HTERT RPE-1 (cell line): ENCODE measurements around the gene PRDM16.

Source experiments
- in situ Hi-C: fragments of 300-500 bp; cut with MboI; formaldehyde crosslinking; loops from 4 replicates; pipeline ENCODE4 v1.14.3; 2020; ENCODE audit warnings: low sequenced_read_pairs

PRDM16 gene

DNA sequence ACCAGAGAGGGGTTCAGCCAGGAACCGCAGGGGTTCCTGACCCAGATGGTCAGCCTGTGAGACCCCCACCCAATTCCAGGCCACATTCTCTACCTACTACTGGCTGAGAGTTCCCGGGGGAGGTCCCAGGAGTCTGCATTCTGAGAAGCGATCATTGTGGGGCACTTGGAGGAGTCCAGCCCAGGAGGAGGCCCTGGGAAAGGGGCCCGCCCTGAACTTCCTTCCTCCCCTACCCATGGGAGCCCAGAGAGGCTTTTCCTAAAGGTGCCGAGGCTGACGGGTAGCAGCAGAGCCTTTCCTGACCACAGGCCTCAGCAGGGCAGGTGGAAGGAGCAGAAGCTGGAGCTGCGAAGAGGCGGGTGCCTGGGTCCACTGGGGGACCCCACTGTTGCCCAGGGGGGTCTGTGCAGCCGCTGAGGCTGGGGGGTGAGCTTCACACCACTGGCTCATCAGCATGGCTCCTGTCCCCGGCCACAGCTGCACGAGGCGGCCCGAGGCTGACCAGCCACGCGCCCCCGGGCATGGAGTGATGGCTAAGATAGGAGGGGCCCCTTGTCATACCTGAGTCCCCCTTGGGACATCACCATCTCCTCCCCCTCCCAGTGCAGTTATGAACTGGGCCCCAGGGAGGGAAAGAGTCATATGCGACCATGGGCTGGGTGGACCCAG is 127.7 kb downstream of the PRDM16 start:
- in situ Hi-C loops, result no loop called here

DNA sequence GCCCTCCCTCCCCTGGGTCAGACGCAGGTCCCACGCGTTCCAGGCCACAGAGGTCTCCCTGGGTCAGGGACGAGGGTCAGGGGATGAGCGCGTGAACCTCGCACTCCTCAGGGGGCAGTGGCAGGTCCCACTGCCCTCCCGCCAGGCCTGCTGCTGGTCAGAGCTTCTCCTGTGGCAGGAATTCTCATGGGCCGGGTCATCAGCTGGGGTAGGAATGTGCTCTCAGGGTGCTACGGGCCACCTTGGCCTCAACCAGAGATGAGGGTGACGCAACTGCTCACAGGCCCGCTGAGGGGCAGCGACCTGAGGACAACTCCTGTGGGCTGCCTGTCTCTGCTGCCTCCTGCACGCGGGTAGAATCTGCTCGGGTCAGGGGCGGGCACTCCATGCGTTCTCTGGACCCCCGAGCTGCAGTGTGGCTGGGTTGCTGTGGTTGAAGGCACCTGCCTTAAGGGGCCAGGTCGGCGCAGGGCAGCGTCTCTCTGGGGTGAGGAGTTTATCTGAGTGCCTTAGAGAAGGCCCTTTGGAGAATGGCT is 128.8 kb downstream of the PRDM16 start:
- in situ Hi-C loops, result no loop called here

- in situ Hi-C loops, result no loop called here
Observed at GRCh38 chr1:3198371-3199271, 129.6 kb downstream of the PRDM16 start.

- in situ Hi-C loops, result no loop called here
Observed at GRCh38 chr1:3204725-3205124, 135.7 kb downstream of the PRDM16 start.

- in situ Hi-C loops, result no loop called here
Observed at GRCh38 chr1:3205815-3206214, 136.8 kb downstream of the PRDM16 start.

DNA sequence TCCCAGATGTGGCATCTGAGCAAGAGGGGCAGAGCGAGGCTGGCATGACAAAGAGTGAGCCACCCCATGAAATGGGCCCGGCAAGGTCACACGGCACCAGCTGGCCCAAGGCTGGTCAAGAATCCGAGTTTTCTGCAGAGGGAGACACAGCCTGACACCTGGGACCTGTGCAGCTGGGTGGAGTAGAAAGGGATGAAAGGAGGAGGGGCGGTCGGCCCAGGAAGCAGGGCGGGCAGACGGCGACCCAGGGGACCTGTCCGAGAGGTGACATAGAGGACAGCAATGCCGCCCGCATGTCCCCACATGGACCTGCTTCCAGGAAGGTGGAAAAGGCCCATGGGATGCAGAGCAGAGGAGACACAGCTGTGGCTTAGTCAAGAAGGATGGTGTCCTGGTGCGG is 137.7 kb downstream of the PRDM16 start:
- in situ Hi-C loops, result no loop called here

- in situ Hi-C loops, result no loop called here
Observed at GRCh38 chr1:3207217-3207848, 138.3 kb downstream of the PRDM16 start.

DNA sequence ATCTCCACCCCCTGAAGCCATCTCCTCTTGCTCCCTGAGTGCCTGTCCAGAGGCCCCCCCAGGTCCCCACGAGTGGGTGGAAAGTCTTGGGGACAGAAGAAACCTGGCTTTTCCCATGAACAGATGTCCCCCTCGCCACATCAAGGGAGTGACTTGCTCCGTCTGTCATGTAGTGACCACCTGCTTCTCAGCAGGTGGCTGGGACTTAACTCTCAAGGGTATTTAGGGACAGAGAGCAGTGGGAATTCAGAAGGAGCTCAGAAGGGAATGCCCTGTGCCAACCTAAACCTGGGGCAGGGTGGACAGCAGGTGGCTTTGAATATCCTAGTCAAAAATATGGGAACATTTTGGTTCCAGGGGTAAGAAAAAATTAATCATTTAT is 139.8 kb downstream of the PRDM16 start:
- in situ Hi-C loops, result no loop called here

- in situ Hi-C loops, result no loop called here
Observed at GRCh38 chr1:3209201-3209600, 140.2 kb downstream of the PRDM16 start.

GRCh38 chr1:3211582-3212375 is 142.8 kb downstream of the PRDM16 start:
- in situ Hi-C loops, result no loop called here

DNA sequence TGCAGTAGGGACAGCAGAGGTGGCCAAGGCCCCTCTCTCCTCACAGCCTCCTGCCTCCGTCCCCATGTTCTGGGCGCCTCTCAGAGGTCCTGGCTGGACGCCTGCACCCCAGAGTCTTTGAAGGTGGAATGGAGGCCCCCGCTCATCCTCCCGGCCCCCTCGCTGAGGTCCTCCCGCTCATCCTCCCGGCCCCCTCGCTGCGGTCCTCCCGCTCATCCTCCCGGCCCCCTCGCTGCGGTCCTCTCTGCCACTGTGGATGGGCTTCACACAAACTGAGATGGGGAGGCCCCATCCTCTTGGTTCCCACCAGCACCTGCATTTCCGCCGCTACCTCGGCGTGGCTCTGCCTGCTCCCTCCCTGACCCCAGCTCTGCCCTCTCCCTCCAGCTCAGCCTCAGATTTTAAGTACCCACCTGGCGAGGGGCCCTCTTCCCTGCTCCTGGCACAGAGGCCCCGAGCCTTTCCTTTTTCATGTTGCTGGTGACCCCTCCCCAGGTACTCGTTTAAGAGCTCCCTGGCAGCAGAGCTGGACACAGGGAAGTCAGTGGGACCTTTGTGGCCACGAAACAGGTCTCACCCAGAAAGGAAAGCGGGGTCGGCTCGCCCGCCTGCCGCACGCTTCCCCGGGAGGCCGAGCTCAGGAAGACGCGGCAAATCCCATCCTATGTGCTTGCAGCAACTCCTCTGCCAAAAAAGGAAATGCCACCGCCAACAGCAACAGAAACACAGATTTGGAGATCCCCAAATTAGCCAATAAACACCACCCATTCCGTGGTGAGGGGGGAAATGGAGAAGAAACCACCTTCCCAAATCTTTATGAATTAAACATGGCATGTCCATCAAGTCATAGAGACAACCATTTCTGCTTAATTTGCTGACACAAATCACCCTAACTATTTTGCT is 143.7 kb downstream of the PRDM16 start:
- in situ Hi-C loops, result no loop called here

DNA sequence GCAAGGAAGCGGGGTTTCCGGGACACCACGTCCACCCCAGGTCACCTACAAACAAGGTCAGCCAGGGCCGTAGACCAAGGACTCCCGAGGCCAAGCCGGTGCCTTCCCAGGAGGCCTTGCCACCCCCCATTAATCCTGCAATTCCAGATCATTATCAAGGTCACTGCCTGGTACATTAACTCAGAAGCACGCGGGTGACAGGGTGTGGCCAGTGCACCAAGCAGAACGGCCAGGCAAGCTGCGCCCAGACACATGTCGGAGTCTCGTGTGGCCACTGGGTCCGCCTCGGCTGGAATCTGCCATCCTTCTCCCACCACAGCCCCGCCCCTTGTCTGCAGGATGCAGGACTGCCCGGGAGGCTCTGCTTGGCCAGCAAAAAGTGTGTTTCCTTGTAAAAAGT is 144.7 kb downstream of the PRDM16 start:
- in situ Hi-C loops, result no loop called here

DNA sequence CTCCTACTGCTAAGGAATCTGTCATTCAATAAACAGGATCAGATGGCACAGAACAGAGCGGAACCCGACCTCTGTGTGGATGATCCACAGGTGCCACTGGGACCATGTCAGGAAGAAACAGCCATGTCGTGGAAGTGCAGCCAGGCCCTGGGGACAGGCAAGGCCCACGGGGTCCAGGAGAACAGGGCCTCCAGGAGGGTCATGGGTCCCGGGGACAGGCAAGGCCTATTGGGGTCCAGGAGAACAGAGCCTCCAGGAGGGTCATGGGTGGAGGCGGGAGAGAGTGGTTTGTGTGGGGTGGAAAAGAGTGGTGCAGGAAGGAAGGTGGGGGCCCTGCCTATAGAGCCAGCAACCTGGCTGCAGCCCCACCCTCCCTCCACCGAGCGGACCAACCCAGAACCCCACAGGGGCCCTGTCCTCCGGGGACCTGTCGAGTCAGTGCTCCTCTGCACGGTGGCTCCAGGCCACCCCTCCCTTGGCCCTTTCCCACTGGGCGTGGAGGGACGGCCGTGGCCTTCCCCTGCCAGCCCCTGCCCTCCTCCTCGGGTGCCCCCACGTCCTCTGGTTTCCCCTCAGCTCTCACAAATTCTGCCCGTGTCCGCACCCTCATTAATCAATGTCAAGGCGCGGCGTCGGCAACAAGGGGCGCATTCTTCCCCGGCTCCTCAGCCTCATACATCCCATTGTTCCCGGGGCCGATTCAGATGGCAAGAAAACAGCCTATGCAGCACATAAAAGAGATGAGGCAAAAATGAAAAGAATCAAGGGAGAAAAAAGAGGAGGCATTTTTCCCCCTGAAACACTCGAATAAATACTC is 146.4 kb downstream of the PRDM16 start:
- in situ Hi-C loops, result no loop called here

GRCh38 chr1:3216015-3216391 is 147.0 kb downstream of the PRDM16 start:
- in situ Hi-C loops, result no loop called here

GRCh38 chr1:3217181-3217641 is 148.2 kb downstream of the PRDM16 start:
- in situ Hi-C loops, result no loop called here

GRCh38 chr1:3217979-3218679 is 149.1 kb downstream of the PRDM16 start:
- in situ Hi-C loops, result no loop called here

GRCh38 chr1:3219005-3219790 is 150.2 kb downstream of the PRDM16 start:
- in situ Hi-C loops, result no loop called here
